HG03025 (cell line): Measurements from ENCODE around the gene HIBCH.
"Not testable (repeated sequence)": the region's sequence is repeated elsewhere in the genome, so short reads cannot be mapped to it uniquely, and the experiment has no call there.

Experiments
- ATAC-seq: cut with Tn5 transposase; IDR thresholded peaks from one replicate; pipeline ENCODE4 v1.9.1; 2021; ENCODE audit warnings: mild to moderate bottlenecking, moderate library complexity; ENCODE audit not compliant: unreplicated experiment, low FRiP score

The HIBCH gene

GRCh38 chr2:190343536-190344275 is 24.1 kb upstream of the HIBCH start, which contains the start of gene INPP1:
Gene INPP1 (plus strand): TSS chr2:190343589. CDS start chr2:190360103, 16,514 bp downstream.
- ATAC-seq = peak; percentile 48

- ATAC-seq = peak; percentile 43
Observed at GRCh38 chr2:190343089-190343535, 23.5 kb upstream of the HIBCH start.

GRCh38 chr2:190342611-190343010 is 23.0 kb upstream of the HIBCH start:
- no peak for ATAC-seq

- ATAC-seq = no peak
Observed at GRCh38 chr2:190340369-190340768, 20.7 kb upstream of the HIBCH start.

- ATAC-seq = no peak
Observed at GRCh38 chr2:190339394-190339793, 19.8 kb upstream of the HIBCH start.

GRCh38 chr2:190338453-190338852 is 18.8 kb upstream of the HIBCH start:
- ATAC-seq = no peak

- ATAC-seq = no peak
Observed at GRCh38 chr2:190336420-190336819, 16.8 kb upstream of the HIBCH start.

GRCh38 chr2:190335584-190335983 is 16.0 kb upstream of the HIBCH start:
- ATAC-seq = not testable (repeated sequence)

- ATAC-seq = no peak
Observed at GRCh38 chr2:190335225-190335559, 15.6 kb upstream of the HIBCH start.

- no peak for ATAC-seq
Observed at GRCh38 chr2:190334479-190335224, 15.0 kb upstream of the HIBCH start.

- no peak for ATAC-seq
Observed at GRCh38 chr2:190333928-190334327, 14.3 kb upstream of the HIBCH start.

GRCh38 chr2:190333395-190333794 is 13.8 kb upstream of the HIBCH start:
- ATAC-seq = no peak

- ATAC-seq = no peak
Observed at GRCh38 chr2:190328573-190329147, 9.0 kb upstream of the HIBCH start.

GRCh38 chr2:190327867-190328572 is 8.4 kb upstream of the HIBCH start:
- ATAC-seq = no peak

GRCh38 chr2:190325588-190325987 is 6.0 kb upstream of the HIBCH start:
- no peak for ATAC-seq

GRCh38 chr2:190323406-190323805 is 3.8 kb upstream of the HIBCH start:
- no peak for ATAC-seq

- ATAC-seq = no peak
Observed at GRCh38 chr2:190320696-190321095, 1.1 kb upstream of the HIBCH start.

- peak; percentile 40 for ATAC-seq
Observed at GRCh38 chr2:190318931-190319554, 583 bp downstream of the HIBCH start.

- no peak for ATAC-seq
Observed at GRCh38 chr2:190318514-190318913, 1.1 kb downstream of the HIBCH start.

GRCh38 chr2:190315273-190315672 is 4.4 kb downstream of the HIBCH start:
- no peak for ATAC-seq
